HG03097 (cell line): ENCODE results near the gene BEND6.

Experiments
- ATAC-seq: cut with Tn5 transposase; IDR thresholded peaks from one replicate; pipeline ENCODE4 v1.9.1; 2021; ENCODE audit not compliant: unreplicated experiment, low FRiP score

Gene BEND6

GRCh38 chr6:57075092-57075491, 120.2 kb downstream of the BEND6 start:
- no peak for ATAC-seq
